HG02970 (cell line): ENCODE measurements around the gene ANTXR2.
"Not testable (repeated sequence)": the region's sequence is repeated elsewhere in the genome, so short reads cannot be mapped to it uniquely, and the experiment has no call there.

ENCODE experiments used
- ATAC-seq: cut with Tn5 transposase; IDR thresholded peaks from one replicate; pipeline ENCODE4 v1.9.1; 2021; ENCODE audit warnings: mild to moderate bottlenecking, moderate library complexity, moderate number of reproducible peaks; ENCODE audit not compliant: unreplicated experiment, low FRiP score

Gene ANTXR2

DNA sequence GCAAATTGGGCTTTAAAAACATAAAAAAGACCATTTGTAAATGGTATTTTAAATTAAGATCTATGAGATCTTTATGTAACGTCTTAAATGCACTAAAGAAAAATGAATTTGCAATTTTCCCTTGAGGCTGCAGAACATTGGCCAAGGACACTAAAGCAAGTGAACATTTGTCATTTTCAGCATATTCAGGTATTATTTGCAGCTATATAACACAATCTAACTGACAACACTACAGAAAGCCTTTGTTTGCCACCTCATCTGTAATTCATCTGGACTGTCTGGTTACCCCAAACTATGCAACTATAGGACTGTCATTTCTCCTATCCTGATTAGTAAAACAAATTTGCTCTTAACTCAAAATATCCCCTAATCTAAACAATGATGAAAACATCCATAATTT is 74.8 kb downstream of the ANTXR2 start:
- ATAC-seq, result no peak

DNA sequence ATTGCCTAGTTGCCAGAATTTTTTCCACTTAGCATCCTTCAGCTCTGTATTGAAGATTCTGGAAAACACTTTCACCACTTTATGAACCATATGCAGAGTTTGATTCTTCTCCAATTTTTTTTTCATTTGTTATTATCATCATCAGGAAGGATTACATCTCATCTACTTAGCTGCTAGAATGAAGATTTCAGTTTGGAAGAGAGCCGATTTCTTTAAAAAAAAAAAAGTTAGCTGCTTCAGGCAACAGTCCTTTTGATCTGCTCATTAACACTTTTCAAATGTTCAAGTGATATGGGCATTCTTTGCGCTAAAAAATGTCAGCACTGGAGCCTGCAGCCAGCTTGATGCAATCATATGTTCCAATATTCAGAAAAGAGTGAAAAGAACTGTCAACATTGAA is 76.2 kb downstream of the ANTXR2 start:
- no peak for ATAC-seq

DNA sequence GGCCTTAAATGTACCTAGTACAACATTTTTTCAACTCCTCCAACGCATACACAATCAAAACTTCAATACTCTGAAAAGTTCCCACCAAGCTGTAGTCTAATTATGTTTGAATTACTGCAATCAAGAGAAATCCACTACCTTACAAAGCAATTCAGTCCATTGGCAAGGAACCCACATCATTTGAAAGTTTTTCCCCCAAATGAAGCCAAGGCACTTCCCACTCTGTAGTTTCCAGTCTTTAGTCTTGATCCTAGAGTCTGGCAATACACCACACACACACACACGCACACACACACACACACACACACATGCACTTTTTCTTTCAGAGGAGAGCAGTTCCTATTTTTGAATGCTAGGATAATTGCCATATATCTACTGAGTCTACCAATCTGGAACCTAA is 79.6 kb downstream of the ANTXR2 start:
- ATAC-seq, result no peak

GRCh38 chr4:79991601-79992000 is 81.4 kb downstream of the ANTXR2 start:
- no peak for ATAC-seq

DNA sequence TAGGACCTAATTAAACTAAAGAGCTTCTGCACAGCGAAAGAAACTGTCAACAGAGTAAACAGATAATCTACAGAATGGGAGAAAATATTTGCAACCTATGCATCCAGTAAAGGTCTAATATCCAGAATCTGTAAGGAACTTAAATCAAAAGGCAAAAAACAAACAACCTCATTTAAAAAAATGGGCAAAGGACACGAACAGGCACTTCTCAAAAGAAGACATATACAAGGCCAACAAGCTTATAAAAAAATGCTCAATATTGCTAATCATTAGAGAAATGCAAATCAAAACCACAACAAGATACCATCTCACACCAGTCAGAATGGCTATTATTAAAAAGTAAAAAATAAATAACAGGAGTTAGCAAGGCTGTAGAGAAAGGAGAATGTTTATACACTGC is 81.9 kb downstream of the ANTXR2 start:
- not testable (repeated sequence) for ATAC-seq

GRCh38 chr4:79987401-79987800 is 85.6 kb downstream of the ANTXR2 start:
- ATAC-seq, result no peak

DNA sequence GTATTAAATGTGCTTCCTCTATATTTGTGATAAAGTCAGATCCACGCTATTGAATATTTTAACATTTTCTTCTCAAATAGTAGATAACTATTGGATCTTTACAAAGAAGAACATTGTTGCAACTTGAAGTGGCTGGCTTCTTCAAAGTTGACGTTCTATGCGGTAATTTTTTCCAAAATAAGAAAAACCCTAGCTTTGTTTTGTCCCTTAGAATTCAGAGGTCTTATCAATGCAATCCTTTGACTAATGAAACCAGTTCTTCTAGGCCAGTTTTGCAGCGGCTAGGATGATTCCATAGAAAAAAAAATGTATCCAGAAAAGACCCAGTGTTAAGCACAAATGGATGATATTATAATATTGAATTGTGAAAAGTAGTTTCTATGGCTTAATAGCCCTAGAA is 89.6 kb downstream of the ANTXR2 start:
- no peak for ATAC-seq

DNA sequence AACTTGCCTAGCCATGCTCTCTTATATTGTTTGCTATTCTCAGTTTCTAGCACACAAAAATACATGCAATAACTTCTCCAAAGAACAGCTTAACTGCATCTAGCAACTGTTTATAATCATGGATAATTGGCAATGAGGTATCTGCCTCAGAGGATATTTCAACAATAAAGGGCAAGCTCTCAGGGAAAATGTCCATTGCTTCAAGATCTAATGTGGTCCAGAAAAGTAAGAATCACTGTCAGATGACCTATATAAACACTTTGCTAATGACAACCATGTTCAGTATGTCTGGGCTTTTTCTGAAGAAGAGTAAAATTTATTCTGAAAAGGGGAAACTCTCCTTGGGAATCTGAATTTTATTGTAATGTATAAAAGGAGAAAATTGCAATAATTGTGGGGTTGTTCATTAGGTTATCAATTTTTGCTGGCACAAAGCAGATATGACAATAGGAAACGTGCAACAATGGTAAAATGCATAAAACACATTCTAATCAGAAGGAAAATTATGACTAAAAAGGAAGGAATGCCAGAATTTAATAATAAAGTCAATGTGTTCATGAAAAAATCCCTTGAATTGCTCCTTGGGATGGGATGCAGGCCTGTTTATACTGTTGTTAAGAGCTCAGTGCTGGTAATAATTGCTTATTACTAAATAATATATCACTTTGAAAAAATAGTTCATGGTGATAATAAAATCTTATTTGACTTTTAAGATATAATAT is 90.3 kb downstream of the ANTXR2 start:
- ATAC-seq, result no peak

DNA sequence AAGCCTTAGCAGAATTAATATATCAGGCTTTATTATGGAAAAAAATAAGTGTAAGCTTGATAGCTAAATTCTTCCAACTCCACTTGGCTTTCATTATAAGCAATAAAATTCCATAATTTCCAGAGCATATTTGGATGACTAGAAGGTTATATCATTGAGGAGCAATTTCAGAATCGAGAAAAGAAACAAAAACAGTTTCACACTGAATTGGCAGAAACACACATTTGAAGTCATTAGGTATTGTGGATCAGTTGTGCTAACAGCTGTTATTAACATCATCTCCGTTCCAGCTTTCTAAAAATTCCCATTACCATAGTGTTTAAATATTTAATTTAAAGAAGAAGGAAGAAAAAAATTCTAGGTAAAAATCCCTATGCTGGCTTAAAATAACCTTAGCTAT is 92.6 kb downstream of the ANTXR2 start:
- ATAC-seq, result no peak

- ATAC-seq, result no peak
These were observed 93.1 kb downstream of the ANTXR2 start for GRCh38 chr4:79979785-79980437.

DNA sequence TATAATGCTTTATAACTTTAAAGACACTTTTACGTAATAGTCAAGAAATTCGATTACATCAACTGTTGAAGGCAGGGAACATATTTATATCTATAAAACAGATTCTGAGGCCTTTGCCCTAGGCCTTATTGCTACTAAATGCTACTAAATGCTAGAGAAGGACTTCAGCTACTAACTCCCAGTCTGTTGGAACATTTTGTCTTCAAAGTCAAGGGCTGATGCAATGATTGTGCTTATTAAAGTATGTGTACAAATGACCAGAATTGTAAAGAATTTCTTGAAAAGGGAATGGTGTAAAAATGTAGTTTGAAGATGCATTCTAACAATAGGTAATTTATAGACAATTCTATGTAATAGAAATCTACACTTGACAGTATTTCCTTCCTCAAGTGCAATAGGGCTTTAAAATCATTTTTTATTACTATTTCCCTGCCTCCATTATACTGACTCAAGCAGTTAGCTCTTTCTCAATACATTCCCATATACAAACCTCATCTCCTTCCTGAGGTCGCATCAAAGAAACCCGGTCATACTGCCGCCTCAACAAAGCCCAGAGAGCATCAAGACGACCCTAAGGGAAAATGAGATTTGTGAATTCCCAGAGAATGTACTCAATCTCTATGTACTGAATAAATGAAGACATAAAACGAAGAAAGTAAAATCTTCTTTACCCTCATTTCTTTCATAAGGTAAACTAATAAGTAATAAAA is 95.7 kb downstream of the ANTXR2 start:
- no peak for ATAC-seq

DNA sequence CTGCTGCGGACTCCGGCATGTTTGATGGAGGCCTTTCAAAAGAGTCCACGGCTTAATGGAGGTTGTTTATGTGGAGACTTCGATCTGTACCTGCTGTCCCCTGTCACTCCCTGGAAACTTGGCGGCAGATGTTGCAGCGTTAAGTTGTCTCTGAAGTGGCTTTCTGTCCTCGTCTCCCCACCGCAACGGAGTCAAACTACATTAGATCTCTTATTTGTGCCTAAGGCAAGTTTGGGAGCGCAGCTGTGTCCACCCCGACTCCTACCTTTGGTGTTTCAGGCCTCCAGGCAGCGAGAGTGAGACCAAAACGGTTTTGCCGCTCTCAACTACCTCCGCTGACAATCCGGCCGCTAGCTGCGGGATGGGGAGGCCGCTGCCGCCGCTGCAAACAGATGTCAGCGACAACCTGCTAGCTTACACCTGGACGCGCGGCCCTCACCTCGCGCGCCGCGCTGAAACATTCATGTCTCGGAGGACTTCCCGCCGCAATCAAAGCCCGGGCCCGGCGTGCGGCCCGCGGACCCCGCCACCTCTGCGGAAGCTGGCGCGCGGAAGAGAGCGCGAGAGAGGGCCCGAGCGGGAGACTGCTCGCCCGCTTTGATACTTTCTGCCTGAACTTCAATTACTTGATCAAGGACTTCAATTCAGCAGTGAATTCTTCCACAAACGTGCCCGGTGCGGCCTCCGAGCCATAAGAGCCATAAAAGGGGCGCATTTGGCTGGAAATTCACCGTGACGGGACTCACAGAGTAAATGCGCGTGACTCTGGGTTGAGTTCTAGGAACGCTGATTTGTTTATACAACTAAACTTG is 108.4 kb downstream of the ANTXR2 start:
- ATAC-seq, result no peak

DNA sequence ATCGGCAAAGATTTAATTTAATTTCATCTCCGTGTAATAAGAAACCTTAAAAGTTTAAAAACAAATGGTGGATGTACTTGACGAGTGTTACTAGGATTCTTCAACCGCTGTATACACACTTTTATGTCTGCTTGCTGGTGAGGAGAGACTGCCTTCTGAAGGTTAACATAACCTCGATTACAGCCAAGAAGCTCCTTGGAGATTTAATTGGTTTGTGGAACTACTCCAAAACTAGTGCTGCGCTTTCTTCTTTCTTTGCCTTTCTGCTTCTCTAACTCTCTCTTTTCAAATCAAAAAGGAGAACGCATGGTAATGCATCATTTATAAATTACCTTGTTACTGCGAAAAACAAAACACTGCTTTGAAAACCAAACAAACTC is 109.0 kb downstream of the ANTXR2 start:
- no peak for ATAC-seq

GRCh38 chr4:79959652-79960051 is 113.4 kb downstream of the ANTXR2 start:
- ATAC-seq, result no peak

DNA sequence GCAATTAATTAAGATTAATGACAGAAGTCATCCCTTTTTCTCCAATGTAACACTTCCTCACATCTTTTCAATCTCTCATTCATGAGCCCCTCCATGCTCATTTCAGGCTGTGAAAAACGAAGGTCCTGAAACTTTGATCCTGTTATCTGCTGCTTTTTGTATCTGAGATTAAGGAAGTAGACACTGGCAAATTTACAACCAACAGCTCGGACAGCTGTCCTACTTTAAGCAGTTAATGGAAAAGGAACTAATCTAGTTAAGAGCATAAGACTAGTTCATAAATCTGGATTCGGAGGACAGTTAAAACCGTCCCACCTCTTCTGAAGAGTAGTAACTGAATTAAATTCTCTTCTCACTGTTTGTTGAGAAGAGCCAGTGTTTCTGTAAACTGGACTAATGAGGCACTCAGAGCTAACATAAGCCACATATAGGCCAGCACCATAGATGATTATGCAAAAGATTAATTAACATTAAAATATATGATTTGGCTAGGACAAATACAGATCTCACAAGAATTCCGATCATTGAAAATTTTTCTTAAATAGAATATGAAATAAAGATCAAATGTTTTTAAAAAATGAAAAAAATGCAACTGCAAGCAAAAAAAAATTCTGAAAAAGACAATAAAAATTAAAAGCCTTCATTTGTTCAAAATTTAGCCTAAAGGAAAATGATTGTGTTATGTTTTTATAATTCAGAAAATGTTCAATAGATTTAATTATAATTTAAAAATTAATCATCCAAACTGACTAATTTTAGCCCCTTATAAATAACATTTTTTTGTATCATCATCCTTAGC is 114.4 kb downstream of the ANTXR2 start:
- ATAC-seq, result no peak

DNA sequence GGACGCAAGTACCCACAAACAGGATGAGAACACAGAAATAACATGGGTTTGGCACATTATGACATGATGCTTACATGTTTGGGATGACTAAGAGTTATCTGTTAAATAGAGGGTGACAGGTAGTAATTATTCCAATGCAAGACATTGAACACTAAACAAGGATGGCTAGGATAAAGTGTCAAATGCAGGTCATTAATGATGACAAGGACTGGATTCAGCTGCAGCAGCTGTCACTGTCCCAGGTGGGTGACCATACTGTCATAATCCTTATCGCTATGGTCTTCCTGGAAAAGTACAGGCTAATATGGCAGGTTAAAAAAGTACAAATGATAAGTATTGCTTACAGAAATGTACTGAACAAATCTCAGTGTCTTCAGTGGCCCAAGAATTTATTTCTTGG is 123.9 kb downstream of the ANTXR2 start:
- no peak for ATAC-seq

GRCh38 chr4:79948739-79949138 is 124.3 kb downstream of the ANTXR2 start:
- ATAC-seq, result no peak

DNA sequence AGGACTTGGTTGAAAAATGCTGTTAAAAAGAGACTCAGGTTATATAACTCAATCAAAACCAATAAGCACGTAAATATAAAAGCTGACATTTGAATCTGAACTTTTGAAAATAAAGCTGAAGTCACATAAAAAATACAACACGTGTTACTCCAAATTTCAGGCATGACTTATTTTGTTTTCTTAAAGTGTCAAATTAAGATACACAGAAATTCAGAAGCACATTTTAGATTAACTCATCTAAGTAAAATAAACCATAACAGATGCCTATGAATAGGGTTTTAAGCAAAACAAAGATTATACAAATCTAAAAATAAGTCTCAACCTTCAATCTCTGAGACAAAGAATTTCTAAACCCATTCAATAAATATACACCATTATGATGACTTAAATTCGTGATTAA is 124.8 kb downstream of the ANTXR2 start:
- ATAC-seq, result no peak

GRCh38 chr4:79947386-79947785 is 125.6 kb downstream of the ANTXR2 start:
- no peak for ATAC-seq

DNA sequence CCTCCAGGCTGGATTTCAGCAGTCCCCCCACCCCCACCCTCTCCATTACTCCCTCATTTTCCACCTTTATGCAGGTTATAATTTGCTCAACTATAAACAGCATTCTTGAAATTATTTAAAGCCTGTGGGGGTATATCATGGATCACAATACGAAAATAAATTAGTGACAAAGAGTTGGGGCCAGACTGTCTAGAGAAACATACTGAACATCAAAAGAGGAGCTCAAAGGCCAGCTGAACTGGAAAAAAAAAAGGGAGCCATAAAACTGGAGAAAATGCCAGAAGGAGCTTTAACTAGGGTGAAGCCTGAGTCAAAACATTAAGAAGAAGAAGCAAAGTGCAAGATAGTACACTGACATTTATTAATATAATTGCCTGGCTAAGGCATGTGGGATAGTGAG is 137.8 kb downstream of the ANTXR2 start:
- no peak for ATAC-seq
